HG03135 (cell line): ENCODE results near the gene SVIL.

Source experiments
- ATAC-seq: cut with Tn5 transposase; IDR thresholded peaks from one replicate; pipeline ENCODE4 v1.9.1; 2021; ENCODE audit warnings: mild to moderate bottlenecking, moderate library complexity; ENCODE audit not compliant: unreplicated experiment

SVIL gene, protein sequence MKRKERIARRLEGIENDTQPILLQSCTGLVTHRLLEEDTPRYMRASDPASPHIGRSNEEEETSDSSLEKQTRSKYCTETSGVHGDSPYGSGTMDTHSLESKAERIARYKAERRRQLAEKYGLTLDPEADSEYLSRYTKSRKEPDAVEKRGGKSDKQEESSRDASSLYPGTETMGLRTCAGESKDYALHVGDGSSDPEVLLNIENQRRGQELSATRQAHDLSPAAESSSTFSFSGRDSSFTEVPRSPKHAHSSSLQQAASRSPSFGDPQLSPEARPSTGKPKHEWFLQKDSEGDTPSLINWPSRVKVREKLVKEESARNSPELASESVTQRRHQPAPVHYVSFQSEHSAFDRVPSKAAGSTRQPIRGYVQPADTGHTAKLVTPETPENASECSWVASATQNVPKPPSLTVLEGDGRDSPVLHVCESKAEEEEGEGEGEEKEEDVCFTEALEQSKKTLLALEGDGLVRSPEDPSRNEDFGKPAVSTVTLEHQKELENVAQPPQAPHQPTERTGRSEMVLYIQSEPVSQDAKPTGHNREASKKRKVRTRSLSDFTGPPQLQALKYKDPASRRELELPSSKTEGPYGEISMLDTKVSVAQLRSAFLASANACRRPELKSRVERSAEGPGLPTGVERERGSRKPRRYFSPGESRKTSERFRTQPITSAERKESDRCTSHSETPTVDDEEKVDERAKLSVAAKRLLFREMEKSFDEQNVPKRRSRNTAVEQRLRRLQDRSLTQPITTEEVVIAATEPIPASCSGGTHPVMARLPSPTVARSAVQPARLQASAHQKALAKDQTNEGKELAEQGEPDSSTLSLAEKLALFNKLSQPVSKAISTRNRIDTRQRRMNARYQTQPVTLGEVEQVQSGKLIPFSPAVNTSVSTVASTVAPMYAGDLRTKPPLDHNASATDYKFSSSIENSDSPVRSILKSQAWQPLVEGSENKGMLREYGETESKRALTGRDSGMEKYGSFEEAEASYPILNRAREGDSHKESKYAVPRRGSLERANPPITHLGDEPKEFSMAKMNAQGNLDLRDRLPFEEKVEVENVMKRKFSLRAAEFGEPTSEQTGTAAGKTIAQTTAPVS (N-terminal part only)

DNA sequence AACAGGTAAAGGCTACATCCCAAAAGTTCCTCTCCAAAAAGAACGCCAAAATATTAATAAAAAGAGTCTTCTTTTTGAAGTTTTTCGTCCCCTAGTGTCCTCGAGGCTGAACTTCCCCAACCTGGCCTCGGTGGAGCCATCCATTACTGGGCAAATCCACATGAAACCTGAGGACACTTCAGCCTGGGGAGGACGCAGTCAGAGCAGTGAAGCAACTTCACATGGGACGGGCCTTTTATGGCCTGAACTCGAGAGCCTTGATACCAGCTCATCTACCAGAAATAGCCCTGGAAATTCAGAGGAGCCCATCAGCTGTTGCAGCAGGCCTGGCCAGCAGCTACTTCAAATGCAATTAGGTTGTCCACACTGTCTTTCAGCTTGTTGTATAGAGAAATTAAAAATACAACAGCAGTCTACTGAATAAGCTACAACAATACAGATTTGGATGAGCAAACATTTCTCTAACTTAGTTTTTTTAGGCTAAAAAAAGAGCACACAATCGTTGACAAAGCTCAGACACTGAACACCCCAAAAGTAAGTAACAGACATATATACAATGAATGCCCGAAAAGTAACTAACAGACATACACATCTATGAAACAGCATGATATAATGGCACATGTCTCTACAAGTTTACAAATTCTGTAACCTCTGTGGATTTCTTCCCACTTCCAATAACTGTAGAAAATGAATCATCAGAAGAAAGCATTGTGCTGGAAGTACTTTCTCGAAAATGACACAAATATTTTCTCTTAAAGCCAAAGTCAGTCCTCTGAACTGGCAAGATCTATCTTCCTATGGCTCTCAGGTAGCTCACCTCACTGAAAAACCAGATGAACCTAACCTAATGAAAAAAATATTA is at the start of gene SVIL:
Gene SVIL (minus strand): TSS at position 208 of the 862 bp plus-strand sequence. CDS start 79,913 bp downstream, outside the sequence.
- no peak for ATAC-seq

DNA sequence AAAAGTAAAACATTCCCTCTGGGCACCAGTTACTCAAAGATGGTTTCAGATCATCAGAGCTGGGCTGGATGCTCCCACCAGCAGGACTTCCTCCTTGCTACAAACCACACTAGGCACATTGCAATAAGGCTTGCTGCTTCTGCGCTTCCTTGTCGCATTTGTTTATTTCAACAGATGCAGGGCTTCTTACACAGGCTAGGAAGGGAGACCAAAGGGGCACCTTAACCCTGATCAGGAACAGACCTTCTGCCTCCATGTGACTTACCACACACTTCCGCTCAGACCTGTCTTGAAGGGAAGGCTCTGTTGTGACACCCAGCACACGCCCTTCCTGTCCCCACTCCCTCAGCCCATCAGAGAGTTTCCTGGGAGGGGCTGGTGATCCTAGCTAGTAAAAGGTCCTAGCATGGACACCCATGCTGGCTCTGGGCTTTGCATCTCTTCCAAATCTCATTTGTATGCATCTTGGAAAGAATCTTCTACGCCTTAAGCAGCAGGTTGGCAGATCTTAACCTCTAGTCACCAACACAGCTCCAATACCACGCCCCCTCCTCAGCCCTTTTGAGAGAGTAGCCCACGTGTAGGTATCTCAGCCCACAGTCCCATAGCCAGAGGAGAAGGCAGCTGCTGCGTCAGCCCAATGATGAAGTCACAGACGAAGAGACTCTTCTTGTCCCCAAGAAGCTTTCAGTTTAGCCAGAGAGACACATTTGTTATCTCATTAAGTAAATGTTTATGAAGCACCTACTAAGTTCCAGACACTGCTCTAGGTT is 47.1 kb upstream of the SVIL start:
- no peak for ATAC-seq

DNA sequence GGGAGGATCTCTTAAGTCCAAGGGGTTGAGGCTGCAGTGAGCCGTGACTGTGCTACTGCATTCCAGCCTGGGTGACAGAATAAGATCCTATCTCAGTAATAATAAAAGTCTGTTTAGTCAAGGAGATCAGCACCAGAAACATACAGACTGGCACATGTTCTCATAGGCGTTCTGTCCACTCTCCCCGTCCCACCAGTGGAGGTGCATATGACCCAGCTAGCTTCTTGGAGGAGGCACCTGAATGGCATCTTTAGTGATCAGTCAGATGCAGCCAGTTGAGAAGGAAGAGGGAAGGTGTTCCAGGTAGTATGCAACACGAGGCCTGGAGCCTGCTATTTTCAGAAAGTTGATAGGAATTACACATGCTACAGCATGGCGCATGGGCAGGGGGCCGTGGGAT is 45.3 kb upstream of the SVIL start:
- no peak for ATAC-seq

DNA sequence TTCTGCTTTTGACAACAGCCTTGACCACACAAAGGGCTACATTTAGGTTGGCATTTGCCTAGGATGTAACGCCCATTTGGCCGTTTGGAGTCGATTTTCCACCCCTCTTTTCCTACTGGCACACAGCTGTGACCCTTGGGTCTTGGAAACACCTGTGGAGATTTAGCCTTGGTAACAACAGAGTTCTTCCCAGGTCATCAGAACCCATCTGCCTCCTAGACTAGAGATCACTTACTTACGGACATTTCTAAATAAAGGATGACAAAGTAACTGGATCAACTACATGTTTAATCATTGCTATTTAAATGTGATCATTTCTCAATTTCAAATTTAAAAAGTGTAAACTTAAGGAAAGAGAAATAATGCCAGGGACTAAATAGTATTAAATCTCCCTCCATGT is 42.0 kb upstream of the SVIL start:
- ATAC-seq, result no peak

DNA sequence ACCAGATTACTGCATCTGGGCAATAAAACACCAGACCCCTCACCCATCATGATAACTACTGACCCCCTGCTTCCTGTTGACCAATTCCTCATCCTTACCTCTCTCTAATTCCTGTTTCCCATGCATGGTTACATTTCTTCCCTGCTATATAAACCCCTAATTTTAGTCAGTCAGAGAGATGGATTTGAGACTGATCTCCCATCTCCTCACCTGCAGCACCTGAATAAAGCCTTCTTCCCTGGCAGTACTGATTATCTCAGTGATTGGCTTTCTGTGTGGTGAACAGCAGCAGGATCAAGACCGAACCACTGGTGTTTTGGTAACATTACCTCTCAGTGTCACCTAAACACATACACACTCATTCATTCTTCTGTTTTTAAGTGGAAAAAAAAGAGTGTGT is 41.2 kb upstream of the SVIL start:
- no peak for ATAC-seq

DNA sequence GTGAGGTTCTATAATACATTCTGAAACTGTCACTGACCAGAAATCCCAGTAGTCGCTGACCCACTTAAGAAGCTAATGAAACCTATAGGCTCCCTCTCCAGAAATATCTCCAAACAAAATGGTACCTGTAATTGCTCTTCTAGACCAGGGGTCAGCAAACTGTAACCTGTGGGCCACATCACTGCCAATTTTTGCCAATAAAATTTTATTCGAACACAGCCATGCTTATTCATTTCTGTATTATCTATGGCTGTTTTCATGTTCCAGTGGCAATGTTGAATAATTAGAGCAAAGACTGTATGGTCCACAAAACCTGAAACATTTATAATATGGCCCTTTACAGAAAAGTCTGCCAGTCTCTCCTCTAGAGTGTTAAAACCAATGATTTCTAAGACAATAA is 37.2 kb upstream of the SVIL start:
- no peak for ATAC-seq

DNA sequence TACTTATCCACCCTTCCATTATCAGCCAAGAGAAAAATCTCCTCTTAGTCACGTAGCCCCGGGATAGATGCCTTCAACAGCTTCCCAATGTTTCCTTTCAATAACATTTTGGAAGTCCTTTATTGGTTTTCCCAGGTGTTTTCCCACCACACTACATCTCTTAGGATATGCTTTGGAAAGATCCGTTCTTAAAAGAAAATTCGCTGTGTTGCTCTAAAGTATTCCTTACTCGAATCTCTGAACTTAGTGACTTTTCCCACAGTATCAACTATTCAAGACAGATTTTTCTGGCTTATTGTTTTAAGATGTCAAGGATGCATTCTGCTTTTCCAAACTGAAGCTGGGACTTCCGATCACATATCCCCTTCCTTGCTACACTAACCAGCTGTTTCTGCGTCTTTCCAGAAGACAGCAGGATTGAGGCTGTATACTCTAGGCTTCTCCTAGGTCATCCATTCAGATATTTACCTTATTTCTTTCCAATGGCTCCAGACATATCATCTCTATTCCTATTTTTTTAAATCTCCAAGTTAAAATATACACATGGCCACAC is 36.5 kb upstream of the SVIL start:
- ATAC-seq, result no peak

DNA sequence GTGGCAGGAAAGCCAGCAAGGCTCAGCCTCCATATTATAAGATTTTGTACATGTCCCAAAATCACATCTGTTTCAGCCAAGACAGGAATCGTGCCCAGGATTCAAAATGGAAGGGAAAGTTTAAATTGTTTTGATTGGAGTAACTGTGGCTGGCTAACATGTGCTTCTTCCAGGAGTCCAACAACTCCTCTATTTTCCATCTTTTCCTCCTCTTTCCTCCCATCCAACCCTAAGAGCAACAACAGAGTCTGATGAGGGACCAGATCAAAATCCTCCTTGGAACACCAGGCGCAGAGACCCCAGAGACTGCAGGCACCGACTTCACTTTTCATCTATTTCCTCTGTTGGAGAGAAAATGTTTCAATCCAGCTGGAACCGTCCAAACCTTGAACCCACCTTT is 36.0 kb upstream of the SVIL start:
- ATAC-seq, result no peak

DNA sequence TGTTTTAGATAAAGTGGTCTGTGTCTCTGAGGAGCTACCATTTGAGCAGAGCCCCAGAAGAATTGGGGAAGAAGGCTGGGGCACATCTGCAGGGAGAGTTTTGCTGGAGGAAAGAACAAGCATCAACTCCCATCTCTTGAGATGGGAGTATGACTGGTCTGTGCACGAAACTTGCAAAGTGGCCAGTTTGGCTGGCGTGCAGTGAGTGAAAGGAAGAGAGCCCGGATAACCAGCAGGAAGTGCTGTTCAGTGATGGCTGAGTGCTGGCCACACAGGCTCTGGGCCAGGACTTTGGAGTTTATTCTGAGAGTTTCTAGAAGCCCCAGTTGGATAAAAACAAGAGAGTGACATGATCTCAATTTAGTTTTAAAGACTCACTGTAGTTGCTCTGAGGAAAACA is 34.4 kb upstream of the SVIL start:
- ATAC-seq, result no peak

DNA sequence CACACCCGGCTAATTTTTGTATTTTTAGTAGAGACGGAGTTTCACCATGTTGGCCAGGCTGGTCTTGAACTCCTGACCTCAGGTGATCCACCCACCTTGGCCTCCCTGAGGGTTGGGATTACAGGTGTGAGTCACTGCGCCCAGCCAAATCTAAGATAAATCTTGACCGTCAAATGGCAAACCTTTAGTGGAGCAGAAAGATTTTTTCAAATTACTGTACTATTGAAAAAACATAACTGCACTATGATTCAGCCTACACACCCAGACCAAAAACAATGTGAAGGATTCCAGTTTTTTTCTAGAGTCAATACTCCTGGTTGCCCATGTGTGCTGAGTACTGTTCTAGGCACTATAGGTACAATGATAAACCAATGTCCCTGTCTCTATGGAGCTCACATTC is 33.9 kb upstream of the SVIL start:
- no peak for ATAC-seq

DNA sequence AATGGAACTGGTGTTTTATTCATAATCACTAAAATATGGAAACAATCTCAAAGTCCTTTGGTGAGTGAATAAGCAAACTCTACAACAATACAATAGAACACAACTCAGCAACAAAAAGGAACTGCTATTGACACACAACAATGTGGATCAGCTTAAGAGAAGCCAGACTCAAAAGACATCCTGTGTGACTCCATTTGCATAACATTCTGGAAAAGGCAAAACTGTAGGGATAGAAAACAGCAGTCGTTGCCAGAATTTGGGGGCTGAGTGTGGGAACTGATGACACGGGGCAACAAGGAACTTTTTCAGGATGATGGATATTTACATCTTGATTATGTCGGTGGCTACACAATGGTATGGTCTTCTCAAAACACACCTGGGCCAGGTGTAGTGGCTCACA is 32.4 kb upstream of the SVIL start:
- ATAC-seq, result no peak

DNA sequence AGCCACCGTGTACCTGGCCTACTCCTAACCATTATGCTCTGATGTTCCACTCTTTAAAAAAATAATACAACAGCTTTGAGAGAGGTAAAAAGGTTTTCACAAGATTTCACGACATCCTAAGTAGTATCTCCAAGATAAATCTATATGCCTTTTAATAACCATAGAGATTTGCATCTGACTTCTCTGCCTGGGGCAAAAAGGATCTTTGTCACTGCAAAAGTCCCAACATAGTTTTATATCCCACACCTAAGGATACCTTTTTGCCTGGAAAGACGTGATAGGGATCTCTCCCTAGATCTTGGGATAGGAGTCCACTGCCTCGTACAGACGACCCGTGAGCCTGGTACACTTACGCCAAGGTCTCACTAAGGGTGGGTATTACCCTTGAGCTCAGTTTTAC is 31.4 kb upstream of the SVIL start:
- ATAC-seq, result no peak

DNA sequence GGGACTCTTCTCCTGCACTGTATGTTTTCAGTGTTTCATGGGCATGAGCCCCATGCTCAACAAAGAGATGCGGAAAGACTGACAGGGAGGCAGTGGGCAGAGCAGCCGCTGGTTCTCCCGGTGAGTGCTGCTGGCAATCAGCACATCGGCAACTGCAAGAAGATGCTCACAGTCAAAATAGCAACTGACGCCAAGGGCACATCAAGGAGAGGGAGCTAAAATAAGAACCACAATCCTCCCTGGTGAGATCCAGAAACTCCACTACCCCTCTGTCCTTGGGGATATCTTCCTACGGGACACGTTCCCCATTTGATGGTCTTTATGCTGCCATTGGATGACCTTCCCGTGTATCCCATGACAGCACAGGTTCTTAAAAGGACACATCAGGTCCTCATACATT is 28.9 kb upstream of the SVIL start:
- ATAC-seq, result no peak

DNA sequence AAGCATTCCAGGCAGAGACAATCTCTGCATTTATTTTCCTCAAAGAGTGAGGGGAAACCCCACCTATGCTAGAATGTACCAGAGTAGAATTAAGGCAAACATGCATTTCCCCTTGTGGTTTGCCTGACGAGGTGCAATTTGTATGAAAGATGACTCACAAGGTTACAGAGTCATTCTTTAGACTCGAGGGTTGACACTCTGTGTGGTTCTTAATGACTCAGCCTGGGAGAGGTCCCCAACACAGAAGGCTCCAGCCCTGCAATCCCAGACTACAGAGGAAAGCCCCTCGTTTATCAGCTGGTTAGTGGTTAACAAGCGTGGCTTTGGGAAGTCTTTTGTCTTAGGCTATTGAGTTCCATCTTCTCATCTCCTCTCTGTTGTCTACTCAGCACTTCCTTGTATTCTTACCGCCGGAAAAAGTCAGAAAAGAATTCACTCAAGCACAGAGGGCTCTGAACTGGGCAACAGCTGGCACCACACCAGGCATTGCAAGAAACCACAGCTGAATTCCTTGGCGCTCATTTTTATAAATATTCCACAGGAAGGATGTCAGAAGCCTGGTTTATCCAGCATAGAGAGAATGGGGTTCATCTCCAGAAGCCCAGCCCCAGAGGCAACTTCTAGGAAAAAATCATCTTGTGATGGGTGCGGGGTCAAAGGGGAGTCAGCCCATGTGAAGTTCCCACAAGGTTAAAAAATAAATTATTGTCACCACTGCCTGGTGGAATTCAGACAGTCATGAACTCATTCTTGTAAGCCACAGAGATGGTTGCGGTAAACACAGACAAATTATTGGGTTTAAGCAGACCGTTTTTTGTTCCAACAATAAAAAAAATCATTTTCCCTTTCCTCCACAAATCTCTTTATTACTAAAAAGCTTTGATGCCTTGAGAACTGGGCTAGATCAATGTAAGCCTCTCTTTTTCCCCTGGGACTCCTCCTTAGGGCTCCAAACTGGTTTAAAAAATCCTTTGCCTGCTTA is 24.5 kb upstream of the SVIL start:
- ATAC-seq, result peak; percentile 97

DNA sequence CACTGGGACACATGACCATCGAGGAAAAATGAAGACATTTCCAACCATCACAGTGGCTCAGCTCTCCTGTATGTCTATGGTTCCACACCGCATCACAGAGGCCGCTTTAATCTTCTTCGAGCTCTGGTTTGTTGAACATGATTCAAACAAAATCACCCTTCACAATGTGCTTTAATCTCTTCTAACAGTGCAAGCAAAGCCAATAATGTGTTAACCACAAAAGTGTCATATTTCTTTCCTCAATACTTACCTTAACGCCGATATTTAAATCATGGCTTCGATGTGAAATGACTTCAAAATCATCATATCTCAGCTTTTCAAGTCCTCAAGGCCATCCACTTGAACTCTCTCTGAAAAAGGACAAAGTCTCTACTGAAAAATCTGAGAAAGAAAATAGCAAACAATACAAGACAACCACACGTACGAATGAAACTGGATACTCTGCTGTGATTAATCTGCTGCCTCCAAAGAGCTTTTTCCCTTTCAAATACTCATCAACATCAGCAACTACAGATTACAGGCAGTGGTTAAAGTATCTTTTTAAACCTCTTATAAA is 23.0 kb upstream of the SVIL start:
- no peak for ATAC-seq

DNA sequence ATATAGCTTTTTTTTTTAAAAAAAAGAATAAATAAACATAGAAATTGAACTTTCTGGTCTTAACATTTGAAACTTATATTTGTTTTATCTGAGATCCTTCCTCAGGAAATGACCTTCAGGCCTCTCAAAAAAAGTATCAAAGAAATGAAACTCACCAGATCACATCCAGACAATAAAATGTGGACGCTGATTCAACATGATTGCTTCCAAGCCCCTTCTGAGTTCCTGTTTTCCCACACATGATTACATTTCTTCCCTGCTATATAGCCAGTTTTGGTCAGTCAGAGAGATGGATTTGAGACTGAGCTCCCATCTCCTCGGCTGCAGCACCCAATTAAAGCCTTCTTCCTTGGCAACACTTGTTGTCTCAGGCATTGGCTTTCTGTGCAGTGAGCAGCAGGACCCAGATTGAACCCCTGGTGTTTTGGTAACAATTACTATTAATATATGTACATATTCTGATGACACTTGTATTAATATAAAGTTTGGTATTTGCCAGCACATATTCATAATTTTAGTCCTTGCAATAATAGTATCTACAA is 21.8 kb upstream of the SVIL start:
- ATAC-seq, result no peak

DNA sequence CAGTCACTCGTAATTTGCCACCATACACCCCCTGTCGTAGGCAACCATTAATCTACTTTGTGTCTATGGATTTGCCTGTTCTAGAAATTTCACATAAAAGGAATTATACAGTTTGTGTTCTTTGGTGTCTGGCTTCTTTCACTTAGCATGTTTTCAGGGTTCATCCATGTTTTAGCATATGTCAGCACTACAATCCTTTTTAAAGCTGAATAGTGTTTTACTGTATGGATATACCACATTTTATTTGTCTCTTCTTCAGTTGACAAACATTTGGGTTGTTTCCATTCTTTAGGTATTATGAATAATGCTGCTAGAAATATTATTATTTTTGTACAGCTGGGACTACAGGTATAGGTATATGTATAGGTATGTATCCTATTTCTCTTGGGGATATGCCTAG is 17.4 kb upstream of the SVIL start:
- ATAC-seq, result no peak

DNA sequence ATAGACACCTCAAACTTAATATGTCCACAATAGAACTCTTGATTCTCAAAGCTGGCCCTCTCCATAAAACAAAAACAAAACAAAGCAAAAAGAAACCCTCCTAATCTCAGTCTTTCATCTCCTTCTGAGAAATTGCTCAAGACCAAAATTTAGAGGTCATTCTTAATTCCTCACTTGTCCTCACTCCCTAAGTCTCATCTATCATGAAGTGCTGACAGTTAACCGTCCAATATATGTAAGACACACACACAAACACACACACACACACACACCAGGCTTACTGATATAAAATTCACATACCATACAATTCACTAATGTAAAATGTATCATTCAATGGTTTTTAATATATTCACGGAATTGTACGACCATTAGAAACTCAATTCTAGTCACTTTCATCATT is 17.0 kb upstream of the SVIL start:
- ATAC-seq, result no peak
